NCI-H524 treated with DMSO at 0.1 percent for 48 hours (cell line): ENCODE data around the gene PCNX1.

ENCODE experiments used
- DNase-seq: peaks from one replicate; lab custom pipeline; 2025; lab: John Stamatoyannopoulos, UW

The PCNX1 gene

GRCh38 chr14:70888681-70889175 lies 18.5 kb upstream of the PCNX1 start:
- DNase-seq, result no peak

DNA sequence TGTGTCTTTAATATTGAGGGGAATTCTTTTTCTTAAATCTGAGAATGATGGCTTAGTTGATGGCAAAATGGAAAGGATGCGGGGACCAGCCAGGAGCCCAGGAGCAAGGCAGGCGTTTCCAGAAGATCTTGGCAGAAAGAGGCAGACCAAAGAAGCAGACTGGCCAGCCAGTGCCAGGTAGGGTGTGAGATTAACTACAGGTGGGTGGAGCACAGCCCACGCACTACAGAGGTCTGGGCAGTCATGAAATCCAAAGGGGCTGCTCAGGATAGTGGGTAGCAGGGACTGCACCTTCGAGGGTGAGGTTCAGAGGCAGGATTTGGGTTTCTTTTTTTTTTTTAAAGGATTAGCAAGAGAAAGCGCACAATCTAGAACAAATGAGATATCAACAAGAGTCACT lies 17.7 kb upstream of the PCNX1 start:
- no peak for DNase-seq

- no peak for DNase-seq
These were observed 16.2 kb upstream of the PCNX1 start for GRCh38 chr14:70890826-70891659.

DNA sequence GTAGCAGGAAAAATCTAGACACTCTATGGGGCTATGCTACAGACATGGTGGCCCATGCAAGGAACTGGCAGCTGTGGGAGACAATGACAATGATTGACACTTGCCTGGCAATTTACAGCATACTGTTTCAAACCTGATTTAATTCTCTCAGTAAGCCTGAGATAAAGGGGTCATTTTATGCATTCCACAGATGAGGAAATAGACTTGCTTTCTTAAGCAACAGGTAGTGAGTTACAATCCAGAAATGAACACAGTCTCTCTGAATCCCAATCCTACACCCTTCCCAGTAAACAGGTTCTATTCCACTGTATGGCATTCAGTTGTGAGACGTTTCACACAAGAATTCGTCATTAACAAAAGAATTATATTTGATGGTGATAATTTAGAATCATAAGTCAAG lies 15.5 kb upstream of the PCNX1 start:
- DNase-seq, result no peak

- DNase-seq, result no peak
These were observed 14.0 kb upstream of the PCNX1 start for GRCh38 chr14:70893062-70893845.

DNA sequence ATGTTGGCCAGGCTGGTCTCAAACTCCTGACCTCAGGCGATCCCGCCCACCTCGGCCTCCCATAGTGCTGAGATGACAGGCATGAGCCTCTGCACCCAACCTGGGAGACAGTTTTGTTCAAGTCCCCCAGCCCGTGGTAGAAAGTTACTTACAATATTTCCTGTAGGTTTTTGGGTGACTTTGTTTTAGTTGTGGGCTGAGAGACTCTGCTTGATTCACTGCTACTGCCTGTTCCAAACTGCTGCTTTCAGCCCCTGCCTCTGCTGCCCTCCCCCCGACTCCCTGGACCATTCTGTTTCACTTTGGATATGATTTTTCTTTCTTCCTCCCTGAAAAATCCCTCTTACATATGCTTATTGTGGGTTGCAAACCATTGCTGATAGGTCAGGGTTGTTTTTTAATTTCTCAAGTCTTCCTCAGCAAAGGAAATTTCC lies 13.4 kb upstream of the PCNX1 start:
- no peak for DNase-seq

DNA sequence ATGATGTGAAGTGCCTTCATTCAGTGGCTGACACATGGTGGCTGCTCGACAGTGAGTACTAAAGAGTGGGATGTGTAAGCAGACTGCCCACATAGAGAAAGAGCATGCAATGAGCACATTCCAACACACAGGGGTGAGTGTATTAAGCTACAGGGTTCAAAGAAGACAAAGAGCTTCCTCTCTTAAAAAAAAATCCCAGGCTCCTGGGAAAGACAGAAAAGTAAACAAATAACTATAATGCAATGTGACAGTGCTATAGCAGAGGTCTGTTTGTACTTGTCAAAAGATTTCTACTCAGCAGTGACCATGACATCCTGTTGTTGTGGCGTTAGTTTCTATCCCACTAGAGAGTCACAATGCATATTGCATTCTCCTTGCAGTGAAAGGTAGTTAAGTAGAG lies 12.4 kb upstream of the PCNX1 start:
- no peak for DNase-seq

- no peak for DNase-seq
These were observed 10.9 kb upstream of the PCNX1 start for GRCh38 chr14:70896317-70896716.

GRCh38 chr14:70896981-70897380 lies 10.3 kb upstream of the PCNX1 start:
- no peak for DNase-seq

- DNase-seq, result no peak
These were observed 9.8 kb upstream of the PCNX1 start for GRCh38 chr14:70897464-70897863.

DNA sequence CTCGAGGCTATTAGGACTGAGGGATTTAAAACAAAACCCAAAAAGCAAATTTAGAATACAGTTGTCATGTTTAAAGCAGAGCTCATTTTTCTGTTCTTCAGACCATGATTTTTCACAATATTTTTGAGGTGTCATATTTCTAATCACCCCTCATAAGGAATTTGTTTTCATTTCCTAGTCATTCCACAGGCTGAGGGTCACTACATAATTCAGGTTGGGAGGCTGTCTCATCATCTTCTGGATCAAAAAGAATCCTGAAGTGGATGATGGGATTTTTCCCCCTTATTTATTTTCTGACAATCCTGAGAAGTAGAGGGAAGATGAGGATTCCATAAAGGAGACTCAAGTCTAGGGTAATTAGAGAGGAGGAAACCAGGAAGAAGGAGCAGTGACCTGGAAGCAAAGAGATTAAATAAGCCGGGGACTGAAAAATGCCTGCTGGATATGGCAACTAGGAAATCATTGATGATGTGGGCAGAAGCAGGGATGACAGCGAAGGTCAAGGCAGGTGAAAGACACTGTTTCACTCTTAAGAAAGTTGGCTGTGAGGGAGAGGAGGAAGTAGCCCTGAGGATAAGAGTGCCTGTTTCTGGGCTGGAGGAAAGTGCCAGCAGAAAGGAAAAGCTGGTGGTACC lies 9.0 kb upstream of the PCNX1 start:
- no peak for DNase-seq

- DNase-seq, result no peak
These were observed 6.0 kb upstream of the PCNX1 start for GRCh38 chr14:70901269-70901668.

DNA sequence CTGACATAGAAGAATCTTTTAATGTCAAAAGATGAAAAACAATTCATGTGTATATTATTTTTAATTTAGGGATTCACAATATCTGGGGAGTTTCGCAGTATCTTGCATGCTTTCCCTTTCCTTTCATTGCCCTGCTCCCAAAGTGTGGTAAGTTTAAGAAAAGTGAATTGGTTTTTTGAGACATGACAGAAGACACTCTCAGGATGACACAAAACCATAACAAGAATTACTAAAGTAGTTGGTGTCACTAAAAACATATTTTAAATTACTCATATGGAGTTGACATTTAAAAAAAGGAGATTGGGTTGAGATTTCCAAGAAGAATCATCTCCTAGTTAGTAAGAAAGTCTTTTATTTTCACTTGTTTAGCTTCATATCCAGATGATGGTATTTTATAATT lies 5.1 kb upstream of the PCNX1 start:
- DNase-seq, result no peak

GRCh38 chr14:70904373-70904772 lies 2.9 kb upstream of the PCNX1 start:
- peak; percentile 99 for DNase-seq

- DNase-seq, result peak; percentile 34
These were observed 2.0 kb upstream of the PCNX1 start for GRCh38 chr14:70905301-70905700.

- no peak for DNase-seq
These were observed 475 bp upstream of the PCNX1 start for GRCh38 chr14:70906793-70907175.

DNA sequence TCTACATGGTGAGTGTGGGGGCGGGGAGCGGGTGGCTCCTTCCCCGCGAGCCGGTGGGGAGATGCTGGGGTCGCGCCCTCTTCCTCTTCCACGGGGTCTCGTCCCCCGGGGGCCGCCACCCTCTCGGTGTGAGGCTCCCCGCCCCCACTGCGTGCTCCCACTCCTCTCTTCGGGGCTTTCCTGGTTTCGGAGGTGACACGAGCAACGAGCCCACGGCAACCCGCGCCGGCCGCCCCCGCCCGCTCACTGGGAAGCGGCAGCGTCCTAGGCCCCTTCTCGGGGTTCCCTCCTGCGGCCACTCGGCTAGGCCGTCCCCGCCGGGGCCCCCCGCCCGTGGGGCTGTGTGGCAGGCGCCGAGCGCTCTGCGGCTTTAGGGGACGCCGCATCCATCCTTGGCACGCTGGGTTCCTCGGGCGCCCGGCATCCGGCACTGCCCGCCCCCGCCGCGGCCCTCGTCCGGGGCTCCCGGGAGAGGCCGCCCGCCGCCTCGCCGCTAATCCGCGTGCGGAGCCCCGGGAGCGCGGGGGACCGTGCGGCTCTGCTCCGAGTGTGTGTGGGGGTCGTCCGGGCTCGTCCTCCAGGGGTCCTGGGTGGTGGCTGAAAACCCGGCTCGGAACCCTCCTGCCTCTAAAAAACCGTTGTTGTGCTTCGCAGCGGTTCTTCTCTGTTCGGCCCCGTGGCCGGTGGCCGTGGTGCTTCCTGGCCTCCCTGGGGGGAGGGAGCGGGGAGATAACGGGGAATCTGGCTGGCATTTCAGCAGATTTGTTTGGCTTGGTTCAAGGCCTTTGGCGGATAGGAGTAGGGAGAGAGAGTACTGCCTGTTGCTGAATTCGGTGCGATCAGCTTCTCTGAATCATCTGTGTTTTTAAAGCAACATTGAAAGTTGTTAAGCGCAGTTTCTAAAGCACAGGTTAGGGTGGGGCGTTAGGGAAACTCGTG lies 1.0 kb downstream of the PCNX1 start:
- DNase-seq, result no peak

DNA sequence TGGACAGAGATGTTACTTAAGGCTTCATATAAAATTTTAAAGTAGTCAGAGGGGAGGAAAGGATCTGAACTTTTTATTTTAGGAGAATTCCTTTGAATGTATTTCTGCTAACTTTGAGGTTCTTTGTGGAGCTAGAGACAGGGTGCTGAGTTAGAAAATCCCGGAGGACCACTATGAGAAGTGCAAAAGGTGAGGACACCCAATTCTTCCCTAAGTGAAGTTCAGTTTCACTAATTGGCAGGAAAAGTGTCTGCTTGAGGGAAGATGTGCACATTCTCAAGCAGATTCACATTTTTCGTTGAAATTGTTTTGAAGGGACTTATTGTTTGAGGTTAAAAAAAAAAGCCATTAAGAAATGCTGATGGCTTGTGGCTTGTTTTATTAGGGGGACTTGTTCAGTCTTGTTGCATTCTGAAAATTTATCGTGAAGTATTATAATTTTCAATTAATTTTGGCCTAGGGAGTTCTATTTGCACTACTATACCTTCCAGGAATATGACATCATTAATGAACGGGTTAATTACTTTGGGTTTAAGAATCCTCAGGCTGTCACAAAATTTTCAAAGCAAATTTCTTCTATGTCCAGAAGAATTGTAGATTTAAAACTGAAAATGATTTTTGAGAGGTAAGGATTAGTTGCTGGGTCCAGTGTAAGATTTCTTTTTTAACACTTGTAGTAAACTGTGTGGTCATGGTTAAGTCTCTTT lies 1.8 kb downstream of the PCNX1 start:
- no peak for DNase-seq

GRCh38 chr14:70909733-70910614 lies 2.7 kb downstream of the PCNX1 start:
- DNase-seq, result no peak

GRCh38 chr14:70915415-70915814 lies 8.2 kb downstream of the PCNX1 start:
- no peak for DNase-seq
